Daoy (cell line): ENCODE data around the gene MINPP1. TPM values are rescaled to one million over a fixed set of nuclear protein-coding genes. Genes with fewer than 3 reads are reported as not detected.
"Not testable (repeated sequence)": the region's sequence is repeated elsewhere in the genome, so short reads cannot be mapped to it uniquely, and the experiment has no call there.

ENCODE experiments used
- DNase-seq: peaks from one replicate; pipeline ENCODE4 v3.0.0-alpha.2; 2015; ENCODE audit warnings: low read depth
- total RNA-seq: library from RNA; depleted of rRNA; stranded (reverse); fragments of >200 nt; shearing (Covaris generic); gene quantifications from 2 replicates; pipeline ENCODE4 v1.2.3, GENCODE V29; 2014; rRNA removed

MINPP1 gene
- 34.6 and 42.7 TPM in 2 replicates for total RNA-seq

GRCh38 chr10:87504640-87505365, at the start of gene MINPP1:
Gene MINPP1 (plus strand): TSS chr10:87504893. CDS start chr10:87504916, 23 bp downstream.
- peak; percentile 86 for DNase-seq

GRCh38 chr10:87456586-87457220, 48.0 kb upstream of the MINPP1 start:
- not testable (repeated sequence) for DNase-seq

- not testable (repeated sequence) for DNase-seq
Observed at GRCh38 chr10:87461751-87462150, 42.9 kb upstream of the MINPP1 start.

GRCh38 chr10:87466849-87467248, 37.8 kb upstream of the MINPP1 start:
- DNase-seq: not testable (repeated sequence)

- not testable (repeated sequence) for DNase-seq
Observed at GRCh38 chr10:87488733-87489132, 16.0 kb upstream of the MINPP1 start.

GRCh38 chr10:87490285-87490684, 14.4 kb upstream of the MINPP1 start:
- DNase-seq: not testable (repeated sequence)

GRCh38 chr10:87492450-87492849, 12.2 kb upstream of the MINPP1 start:
- not testable (repeated sequence) for DNase-seq

- not testable (repeated sequence) for DNase-seq
Observed at GRCh38 chr10:87495446-87495845, 9.2 kb upstream of the MINPP1 start.

GRCh38 chr10:87497386-87497785, 7.3 kb upstream of the MINPP1 start:
- DNase-seq: not testable (repeated sequence)

- not testable (repeated sequence) for DNase-seq
Observed at GRCh38 chr10:87498106-87498789, 6.4 kb upstream of the MINPP1 start.

GRCh38 chr10:87500646-87501048, 4.0 kb upstream of the MINPP1 start:
- DNase-seq: no peak

- DNase-seq: no peak
Observed at GRCh38 chr10:87503401-87503800, 1.3 kb upstream of the MINPP1 start.

GRCh38 chr10:87503886-87504285, 807 bp upstream of the MINPP1 start:
- DNase-seq: no peak

GRCh38 chr10:87504307-87504639, 420 bp upstream of the MINPP1 start:
- no peak for DNase-seq

- DNase-seq: peak; percentile 65
Observed at GRCh38 chr10:87505366-87506111, 846 bp downstream of the MINPP1 start.

GRCh38 chr10:87506956-87507355, 2.3 kb downstream of the MINPP1 start:
- no peak for DNase-seq

GRCh38 chr10:87507879-87508483, 3.3 kb downstream of the MINPP1 start:
- DNase-seq: no peak

- DNase-seq: no peak
Observed at GRCh38 chr10:87508837-87509236, 4.1 kb downstream of the MINPP1 start.

- no peak for DNase-seq
Observed at GRCh38 chr10:87510025-87510424, 5.3 kb downstream of the MINPP1 start.

GRCh38 chr10:87511526-87511925, 6.8 kb downstream of the MINPP1 start:
- no peak for DNase-seq

- DNase-seq: no peak
Observed at GRCh38 chr10:87518937-87519336, 14.2 kb downstream of the MINPP1 start.

GRCh38 chr10:87519582-87519981, 14.9 kb downstream of the MINPP1 start:
- no peak for DNase-seq
